Keratinocyte (primary cell): Measurements from ENCODE around the gene ELOVL5. TPM values are rescaled to one million over a fixed set of nuclear protein-coding genes. Genes with fewer than 3 reads are reported as not detected.

Experiments
- DNase-seq: peaks from one replicate; pipeline ENCODE4 v3.0.0-alpha.2; 2011; ENCODE audit warnings: low read depth, missing footprints, low spot score
- FAIRE-seq: peaks from 2 replicates; lab custom pipeline; 2011; peaks lifted over from hg19 to GRCh38; lab: Jason Lieb, UNC
- H2AFZ ChIP-seq: 2 replicates; pipeline ENCODE4 v1.6.0; 2012; ENCODE audit warnings: low read length, control low read depth, inconsistent platforms; ENCODE audit not compliant: control insufficient read depth
- H3K27ac ChIP-seq: 2 replicates; pipeline ENCODE4 v1.5.1; 2011; ENCODE audit warnings: low read length; ENCODE audit not compliant: control insufficient read depth, insufficient read depth
- H3K27me3 ChIP-seq: 3 replicates; pipeline ENCODE4 v1.6.0; 2011; ENCODE audit warnings: low read length; ENCODE audit not compliant: control insufficient read depth, insufficient read depth; ENCODE audit errors: extremely low read depth
- H3K36me3 ChIP-seq, 2 experiments: 2 replicates in 1 of 2; 3 replicates in 1 of 2; pipeline ENCODE4 v1.5.1; 2011; ENCODE audit warnings: low read length in 2 of 2, mild to moderate bottlenecking in 1 of 2; ENCODE audit not compliant: control insufficient read depth in 2 of 2, insufficient read depth in 2 of 2; ENCODE audit errors: extremely low read depth in 1 of 2
- H3K4me1 ChIP-seq: 3 replicates; pipeline ENCODE4 v1.5.1; 2011; ENCODE audit warnings: low read length; ENCODE audit not compliant: control insufficient read depth, insufficient read depth; ENCODE audit errors: extremely low read depth
- H3K4me2 ChIP-seq: 3 replicates; pipeline ENCODE4 v1.6.0; 2011; ENCODE audit warnings: low read depth, low read length; ENCODE audit not compliant: control insufficient read depth, insufficient read depth; ENCODE audit errors: extremely low read depth
- H3K4me3 ChIP-seq, 3 experiments: fragments of 200-600 bp in 1 of 3; sonication (generic) in 1 of 3; 2 replicates in 2 of 3; 3 replicates in 1 of 3; pipeline ENCODE4 v1.5.1; 2011 to 2016; ENCODE audit warnings: low read length in 3 of 3, mild to moderate bottlenecking in 3 of 3, control low read depth in 2 of 3, inconsistent platforms in 1 of 3, low read depth in 1 of 3, mixed read lengths in 1 of 3, mixed run types in 1 of 3, moderate library complexity in 1 of 3; ENCODE audit not compliant: control insufficient read depth in 2 of 3, insufficient read depth in 2 of 3; ENCODE audit errors: extremely low read depth in 1 of 3
- H3K79me2 ChIP-seq: 2 replicates; pipeline ENCODE4 v1.6.0; 2012; ENCODE audit warnings: low read length; ENCODE audit not compliant: control insufficient read depth, insufficient read depth
- H3K9ac ChIP-seq: 3 replicates; pipeline ENCODE4 v1.6.0; 2011; ENCODE audit warnings: low read length; ENCODE audit not compliant: control insufficient read depth, insufficient read depth; ENCODE audit errors: extremely low read depth
- H3K9me1 ChIP-seq: 3 replicates; pipeline ENCODE4 v1.6.0; 2011; ENCODE audit warnings: low read length; ENCODE audit not compliant: control insufficient read depth, insufficient read depth; ENCODE audit errors: extremely low read depth
- H3K9me3 ChIP-seq: 2 replicates; pipeline ENCODE4 v1.5.1; 2012; ENCODE audit warnings: low read depth, low read length; ENCODE audit not compliant: control insufficient read depth
- H4K20me1 ChIP-seq: 3 replicates; pipeline ENCODE4 v1.6.0; 2011; ENCODE audit warnings: low read length; ENCODE audit not compliant: control insufficient read depth, insufficient read depth; ENCODE audit errors: extremely low read depth
- CTCF ChIP-seq, 3 experiments: IDR thresholded peaks in 1 of 3; conservative IDR thresholded peaks in 1 of 3; optimal IDR thresholded peaks in 1 of 3; 2 replicates in 2 of 3; 3 replicates in 1 of 3; pipeline versions ENCODE3 to v1.5.1; 2011; ENCODE audit warnings: low read length in 3 of 3, mild to moderate bottlenecking in 3 of 3, moderate library complexity in 2 of 3, control low read depth in 1 of 3, inconsistent platforms in 1 of 3; ENCODE audit not compliant: insufficient read depth in 2 of 3; ENCODE audit errors: extremely low read depth in 1 of 3
- EZH2 ChIP-seq: IDR thresholded peaks from one replicate; pipeline ENCODE4 v1.6.1; 2012; ENCODE audit warnings: inconsistent platforms, mild to moderate bottlenecking, low read length, moderate library complexity
- dilution Hi-C: fragments of 300-500 bp; cut with MboI; formaldehyde crosslinking; loops from one replicate; pipeline ENCODE4 v1.7.0; 2020; ENCODE audit warnings: low sequenced_read_pairs; ENCODE audit not compliant: extremely low pct_ligation_motif_present
- polyA plus RNA-seq, 5 experiments: library from polyadenylated mRNA; depleted of rRNA in 3 of 5; stranded (reverse) in 3 of 5; stranded (forward) in 1 of 5; unstranded in 1 of 5; fragments of >200 nt; gene quantifications; 1 replicate in 1 of 5; 2 replicates in 3 of 5; 3 replicates in 1 of 5; pipeline versions ENCODE4 v1.2.1 to v1.2.3, GENCODE V29; 2011 to 2012; ENCODE audit warnings: missing spikeins in 2 of 5, low read depth in 1 of 5, low replicate concordance in 1 of 5

The ELOVL5 gene
- polyA plus RNA-seq, 1 donor (not counting 4 experiments of a cell fraction or from before 2014, with no cell fraction given) = 66.7 TPM

- Histone ChIP-seq H2AFZ (no peak overlapping the region), H3K4me3 (no peak overlapping the region), H3K4me1 (peaks cover 2% of the 10 kb centered on the region), H3K27me3 (no peaks in the 10 kb centered on the region), H3K79me2 (peaks cover 91% of the 10 kb centered on the region), H4K20me1 (peaks cover 3% of the 10 kb centered on the region), H3K9ac (no peak overlapping the region), H3K4me2 (no peak overlapping the region), H3K27ac (no peak overlapping the region), H3K9me3 (no peaks in the 10 kb centered on the region), H3K9me1 (no peaks in the 10 kb centered on the region), H3K36me3 (peaks cover 2 to 8% of the 10 kb centered on the region in 2 experiments)
- DNase-seq (no peak), FAIRE-seq (no peak)
- dilution Hi-C loops = no loop called here
- TF ChIP-seq EZH2 (no peak), CTCF (optimal IDR thresholded peaks at IDR 0.05 in 1 of 3, IDR thresholded peaks at IDR 0.05 in 1 of 3, conservative IDR thresholded peaks at IDR 0.05 in 1 of 3; ENCODE audit: extremely low read depth in 1 of 3, insufficient read depth in 2 of 3, low read length in 3 of 3) (no peak)
Measured at GRCh38 chr6:53333439-53334408, 15.0 kb downstream of the ELOVL5 start.

GRCh38 chr6:53331678-53332077 is 17.1 kb downstream of the ELOVL5 start:
- no peak for DNase-seq
- Histone ChIP-seq H3K4me3 (no peak overlapping the region), H4K20me1 (no peaks in the 10 kb centered on the region), H3K27ac (no peak overlapping the region), H3K79me2 (peaks cover 77% of the 10 kb centered on the region), H3K36me3 (peaks cover 2 to 8% of the 10 kb centered on the region in 2 experiments), H3K4me2 (no peak overlapping the region), H3K9ac (no peak overlapping the region), H3K9me3 (no peaks in the 10 kb centered on the region), H2AFZ (no peak overlapping the region), H3K4me1 (peaks cover 20% of the 10 kb centered on the region), H3K27me3 (no peaks in the 10 kb centered on the region), H3K9me1 (no peaks in the 10 kb centered on the region)
- no peak for FAIRE-seq
- TF ChIP-seq CTCF (optimal IDR thresholded peaks at IDR 0.05 in 1 of 3, IDR thresholded peaks at IDR 0.05 in 1 of 3, conservative IDR thresholded peaks at IDR 0.05 in 1 of 3; ENCODE audit: extremely low read depth in 1 of 3, insufficient read depth in 2 of 3, low read length in 3 of 3) = no peak
- TF ChIP-seq EZH2 = no peak
- dilution Hi-C loops = no loop called here
